HepG2 (cell line): ENCODE measurements around the gene GBE1. TPM values are rescaled to one million over a fixed set of nuclear protein-coding genes. Genes with fewer than 3 reads are reported as not detected.
A peak's percentile ranks its signal among the peaks of the same experiment; 100 is the strongest.

ENCODE experiments used
- AHR ChIP-seq: IDR thresholded peaks from 2 replicates; pipeline ENCODE4 v1.6.1; 2018; ENCODE audit warnings: missing genetic modification reagents, missing compliant biosample characterization
- GPN1 ChIP-seq: sonication (generic); formaldehyde crosslinking; IDR thresholded peaks from 2 replicates; pipeline ENCODE4 v1.5.1; 2020; ENCODE audit warnings: missing genetic modification reagents, borderline replicate concordance
- HNF4A ChIP-seq: sonication (generic); formaldehyde crosslinking; IDR thresholded peaks from 2 replicates; pipeline ENCODE4 v1.4.0; 2020; ENCODE audit warnings: missing genetic modification reagents
- MED13 ChIP-seq: sonication (generic); formaldehyde crosslinking; IDR thresholded peaks from 2 replicates; pipeline ENCODE4 v1.5.0; 2020; ENCODE audit warnings: missing genetic modification reagents
- MNT ChIP-seq: fragments of 450-650 bp; IDR thresholded peaks from 2 replicates; pipeline ENCODE4 v1.6.1; 2016
- ZC3H13 ChIP-seq: sonication (generic); formaldehyde crosslinking; IDR thresholded peaks from 2 replicates; pipeline ENCODE4 v1.8.1; 2023; ENCODE audit warnings: mild to moderate bottlenecking, missing genetic modification reagents, moderate library complexity
- ZMYM2 ChIP-seq: sonication (generic); formaldehyde crosslinking; IDR thresholded peaks from 2 replicates; pipeline ENCODE4 v1.8.0; 2022; ENCODE audit warnings: mild to moderate bottlenecking, missing genetic modification reagents
- ZMYM3 ChIP-seq: sonication (generic); formaldehyde crosslinking; IDR thresholded peaks from 2 replicates; pipeline ENCODE4 v1.5.1; 2020; ENCODE audit warnings: mild to moderate bottlenecking, missing genetic modification reagents
- ZNF264 ChIP-seq: sonication (generic); formaldehyde crosslinking; IDR thresholded peaks from 2 replicates; pipeline ENCODE4 v1.4.0; 2020; ENCODE audit warnings: missing genetic modification reagents
- ZNF557 ChIP-seq: sonication (generic); formaldehyde crosslinking; IDR thresholded peaks from 2 replicates; pipeline ENCODE4 v1.4.0; 2020; ENCODE audit warnings: missing genetic modification reagents
- polyA plus RNA-seq, 8 experiments: library from polyadenylated mRNA; depleted of rRNA in 3 of 8; stranded (reverse) in 7 of 8; unstranded in 1 of 8; fragments of >200 nt; fragmentation: Illumina TruSeq in 4 of 8; extraction: Trizol in 4 of 8; gene quantifications; 2 replicates each; pipeline versions ENCODE4 v1.2.1 to v1.2.3, GENCODE V29; 2011 to 2016; ENCODE audit warnings: low read depth in 4 of 8, missing spikeins in 1 of 8, mixed read lengths in 1 of 8; ENCODE audit not compliant: insufficient read depth in 1 of 8
- total RNA-seq, 5 experiments: library from RNA; depleted of rRNA; stranded (reverse); fragments of >200 nt; fragmentation: Illumina TruSeq; extraction: Trizol; gene quantifications; 2 replicates each; pipeline ENCODE4 v1.2.3, GENCODE V29; 2016; ENCODE audit warnings: low read depth in 1 of 5
- TF ChIP-seq, protein P1 (sequence below): sonication (generic); formaldehyde crosslinking; IDR thresholded peaks from 2 replicates; pipeline ENCODE4 v1.5.1; 2020; ENCODE audit warnings: missing genetic modification reagents, mild to moderate bottlenecking, borderline replicate concordance
- TF ChIP-seq, protein P2 (sequence below): sonication (generic); formaldehyde crosslinking; IDR thresholded peaks from 2 replicates; pipeline ENCODE4 v1.5.0; 2020; ENCODE audit warnings: missing genetic modification reagents
- TF ChIP-seq, protein P3 (sequence below): sonication (generic); formaldehyde crosslinking; IDR thresholded peaks from 2 replicates; pipeline ENCODE4 v1.8.1; 2023; ENCODE audit warnings: mild to moderate bottlenecking, missing genetic modification reagents, borderline replicate concordance
- TF ChIP-seq, protein P4 (sequence below), 2 experiments: sonication (generic) in 1 of 2; formaldehyde crosslinking in 1 of 2; IDR thresholded peaks; 2 replicates each; pipeline versions ENCODE4 v1.5.1 to v1.6.1; 2011 to 2020; ENCODE audit warnings: borderline replicate concordance in 1 of 2, low read depth in 1 of 2, low read length in 1 of 2, mild to moderate bottlenecking in 1 of 2, missing genetic modification reagents in 1 of 2, moderate library complexity in 1 of 2
- TF ChIP-seq, protein P5 (sequence below): sonication (generic); formaldehyde crosslinking; IDR thresholded peaks from 2 replicates; pipeline ENCODE4 v1.9.0; 2021; ENCODE audit warnings: missing genetic modification reagents, mild to moderate bottlenecking, borderline replicate concordance

GBE1 gene
- total and polyA plus RNA-seq, 2 of the 13 experiments (the other 11 are each of a cell fraction or from before 2014, with no cell fraction given), result 22.9 to 36.1 TPM

GRCh38 chr3:81716870-81717509, 44.5 kb downstream of the GBE1 start (continued):
- TF ChIP-seq, protein P1, sequence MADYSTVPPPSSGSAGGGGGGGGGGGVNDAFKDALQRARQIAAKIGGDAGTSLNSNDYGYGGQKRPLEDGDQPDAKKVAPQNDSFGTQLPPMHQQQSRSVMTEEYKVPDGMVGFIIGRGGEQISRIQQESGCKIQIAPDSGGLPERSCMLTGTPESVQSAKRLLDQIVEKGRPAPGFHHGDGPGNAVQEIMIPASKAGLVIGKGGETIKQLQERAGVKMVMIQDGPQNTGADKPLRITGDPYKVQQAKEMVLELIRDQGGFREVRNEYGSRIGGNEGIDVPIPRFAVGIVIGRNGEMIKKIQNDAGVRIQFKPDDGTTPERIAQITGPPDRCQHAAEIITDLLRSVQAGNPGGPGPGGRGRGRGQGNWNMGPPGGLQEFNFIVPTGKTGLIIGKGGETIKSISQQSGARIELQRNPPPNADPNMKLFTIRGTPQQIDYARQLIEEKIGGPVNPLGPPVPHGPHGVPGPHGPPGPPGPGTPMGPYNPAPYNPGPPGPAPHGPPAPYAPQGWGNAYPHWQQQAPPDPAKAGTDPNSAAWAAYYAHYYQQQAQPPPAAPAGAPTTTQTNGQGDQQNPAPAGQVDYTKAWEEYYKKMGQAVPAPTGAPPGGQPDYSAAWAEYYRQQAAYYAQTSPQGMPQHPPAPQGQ (CRISPR knock-in tag), result no peak
- TF ChIP-seq, protein P2, sequence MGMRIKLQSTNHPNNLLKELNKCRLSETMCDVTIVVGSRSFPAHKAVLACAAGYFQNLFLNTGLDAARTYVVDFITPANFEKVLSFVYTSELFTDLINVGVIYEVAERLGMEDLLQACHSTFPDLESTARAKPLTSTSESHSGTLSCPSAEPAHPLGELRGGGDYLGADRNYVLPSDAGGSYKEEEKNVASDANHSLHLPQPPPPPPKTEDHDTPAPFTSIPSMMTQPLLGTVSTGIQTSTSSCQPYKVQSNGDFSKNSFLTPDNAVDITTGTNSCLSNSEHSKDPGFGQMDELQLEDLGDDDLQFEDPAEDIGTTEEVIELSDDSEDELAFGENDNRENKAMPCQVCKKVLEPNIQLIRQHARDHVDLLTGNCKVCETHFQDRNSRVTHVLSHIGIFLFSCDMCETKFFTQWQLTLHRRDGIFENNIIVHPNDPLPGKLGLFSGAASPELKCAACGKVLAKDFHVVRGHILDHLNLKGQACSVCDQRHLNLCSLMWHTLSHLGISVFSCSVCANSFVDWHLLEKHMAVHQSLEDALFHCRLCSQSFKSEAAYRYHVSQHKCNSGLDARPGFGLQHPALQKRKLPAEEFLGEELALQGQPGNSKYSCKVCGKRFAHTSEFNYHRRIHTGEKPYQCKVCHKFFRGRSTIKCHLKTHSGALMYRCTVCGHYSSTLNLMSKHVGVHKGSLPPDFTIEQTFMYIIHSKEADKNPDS, result peak; percentile 84; the same call in 1 of the 2 replicates
- TF ChIP-seq, protein P3, sequence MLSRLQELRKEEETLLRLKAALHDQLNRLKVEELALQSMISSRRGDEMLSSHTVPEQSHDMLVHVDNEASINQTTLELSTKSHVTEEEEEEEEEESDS, result no peak
- peak; percentile 56; the same call in 1 of the 2 replicates for TF ChIP-seq ZNF264 (CRISPR knock-in tag)
- peak; percentile 80 for TF ChIP-seq HNF4A (CRISPR knock-in tag)
- TF ChIP-seq AHR (CRISPR knock-in tag), result no peak
- no peak for TF ChIP-seq ZMYM2
- no peak for TF ChIP-seq GPN1 (CRISPR knock-in tag)
- TF ChIP-seq ZMYM3, result peak; percentile 71
- no peak for TF ChIP-seq ZC3H13 (CRISPR knock-in tag)
- TF ChIP-seq, protein P4, sequence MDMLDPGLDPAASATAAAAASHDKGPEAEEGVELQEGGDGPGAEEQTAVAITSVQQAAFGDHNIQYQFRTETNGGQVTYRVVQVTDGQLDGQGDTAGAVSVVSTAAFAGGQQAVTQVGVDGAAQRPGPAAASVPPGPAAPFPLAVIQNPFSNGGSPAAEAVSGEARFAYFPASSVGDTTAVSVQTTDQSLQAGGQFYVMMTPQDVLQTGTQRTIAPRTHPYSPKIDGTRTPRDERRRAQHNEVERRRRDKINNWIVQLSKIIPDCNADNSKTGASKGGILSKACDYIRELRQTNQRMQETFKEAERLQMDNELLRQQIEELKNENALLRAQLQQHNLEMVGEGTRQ (IDR thresholded peaks at IDR 0.05; ENCODE audit: low read depth, low read length), result no peak
- TF ChIP-seq, protein P4 (CRISPR knock-in tag; IDR thresholded peaks at IDR 0.05; ENCODE audit: borderline replicate concordance), result no peak
- no peak for TF ChIP-seq MNT
- TF ChIP-seq ZNF557 (CRISPR knock-in tag), result no peak
- TF ChIP-seq, protein P5, sequence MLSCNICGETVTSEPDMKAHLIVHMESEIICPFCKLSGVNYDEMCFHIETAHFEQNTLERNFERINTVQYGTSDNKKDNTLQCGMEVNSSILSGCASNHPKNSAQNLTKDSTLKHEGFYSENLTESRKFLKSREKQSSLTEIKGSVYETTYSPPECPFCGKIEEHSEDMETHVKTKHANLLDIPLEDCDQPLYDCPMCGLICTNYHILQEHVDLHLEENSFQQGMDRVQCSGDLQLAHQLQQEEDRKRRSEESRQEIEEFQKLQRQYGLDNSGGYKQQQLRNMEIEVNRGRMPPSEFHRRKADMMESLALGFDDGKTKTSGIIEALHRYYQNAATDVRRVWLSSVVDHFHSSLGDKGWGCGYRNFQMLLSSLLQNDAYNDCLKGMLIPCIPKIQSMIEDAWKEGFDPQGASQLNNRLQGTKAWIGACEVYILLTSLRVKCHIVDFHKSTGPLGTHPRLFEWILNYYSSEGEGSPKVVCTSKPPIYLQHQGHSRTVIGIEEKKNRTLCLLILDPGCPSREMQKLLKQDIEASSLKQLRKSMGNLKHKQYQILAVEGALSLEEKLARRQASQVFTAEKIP (CRISPR knock-in tag), result no peak
- no peak for TF ChIP-seq MED13 (CRISPR knock-in tag)
